ENCODE results near the gene TRAPPC3L.

TRAPPC3L gene

GRCh38 chr6:116545651-116546050 lies at the start of gene TRAPPC3L:
Gene TRAPPC3L, minus strand, starts transcription at chr6:116545684. Its CDS starts 170 bp downstream, at chr6:116545514.
- no peak within 1 kb of the TSS for H3K27ac ChIP-seq
- no peak for TF ChIP-seq CTCF (IDR thresholded peaks at IDR 0.05)
- no peak for TF ChIP-seq ZFX (IDR thresholded peaks at IDR 0.05; ENCODE audit: borderline replicate concordance)

GRCh38 chr6:116595247-116595646 lies 49.8 kb upstream of the TRAPPC3L start:
- TF ChIP-seq CTCF (IDR thresholded peaks at IDR 0.05) (no peak), ZFX (IDR thresholded peaks at IDR 0.05; ENCODE audit: borderline replicate concordance) (no peak)

GRCh38 chr6:116586738-116587137 lies 41.3 kb upstream of the TRAPPC3L start:
- H3K27ac ChIP-seq: no peak overlapping the region
- TF ChIP-seq CTCF (IDR thresholded peaks at IDR 0.05): no peak
- no peak for TF ChIP-seq ZFX (IDR thresholded peaks at IDR 0.05; ENCODE audit: borderline replicate concordance)

More at GRCh38 chr6:116595247-116595646, 49.8 kb upstream of the TRAPPC3L start:
- H3K27ac ChIP-seq: no peak overlapping the region

GRCh38 chr6:116586276-116586675 lies 40.8 kb upstream of the TRAPPC3L start:
- TF ChIP-seq CTCF (IDR thresholded peaks at IDR 0.05): no peak
- no peak for TF ChIP-seq ZFX (IDR thresholded peaks at IDR 0.05; ENCODE audit: borderline replicate concordance)
- no peak overlapping the region for H3K27ac ChIP-seq

DNA sequence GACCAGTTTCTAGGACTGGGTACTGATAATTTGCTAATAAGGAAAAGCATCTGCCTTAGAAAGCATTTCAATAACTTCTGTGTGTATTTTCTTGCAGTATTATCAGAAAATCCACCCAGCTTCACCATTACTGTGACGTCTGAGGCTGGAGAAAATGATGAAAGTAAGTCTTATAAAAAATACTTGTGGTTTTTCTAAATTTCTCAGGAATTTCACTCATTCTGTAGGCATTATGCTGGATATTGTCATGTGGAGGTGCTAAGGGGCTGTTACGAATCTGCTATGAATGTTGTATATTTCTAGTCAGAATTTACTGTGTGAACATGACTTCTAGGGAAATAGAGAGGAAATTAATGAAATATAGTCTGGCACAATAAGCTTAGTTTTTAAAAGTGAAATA lies 34.7 kb upstream of the TRAPPC3L start:
- H3K27ac ChIP-seq: no peak overlapping the region
- no peak for TF ChIP-seq CTCF (IDR thresholded peaks at IDR 0.05)
- TF ChIP-seq ZFX (IDR thresholded peaks at IDR 0.05; ENCODE audit: borderline replicate concordance): no peak

DNA sequence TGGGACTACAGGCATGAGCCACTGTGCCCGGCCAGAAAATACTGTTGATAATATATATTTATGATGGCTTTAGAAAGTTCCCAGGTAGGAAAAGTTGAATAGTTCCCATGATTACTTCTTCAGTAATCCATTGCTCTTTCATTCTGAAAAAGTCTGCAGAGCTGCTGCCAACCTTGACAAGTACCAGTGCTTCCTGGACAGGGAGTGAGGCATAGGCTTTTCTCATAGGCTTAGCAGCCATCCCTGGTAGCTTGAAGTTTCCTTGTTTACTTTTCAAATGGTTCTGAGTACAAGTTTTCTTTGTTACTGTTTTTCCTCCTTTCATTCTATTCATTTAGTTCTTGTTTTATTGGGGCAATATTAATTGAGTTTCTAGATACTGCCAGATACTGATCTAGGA lies 33.7 kb upstream of the TRAPPC3L start:
- H3K27ac ChIP-seq: no peak overlapping the region
- TF ChIP-seq ZFX (IDR thresholded peaks at IDR 0.05; ENCODE audit: borderline replicate concordance): no peak
- TF ChIP-seq CTCF (IDR thresholded peaks at IDR 0.05): no peak

GRCh38 chr6:116578335-116578734 lies 32.9 kb upstream of the TRAPPC3L start:
- H3K27ac ChIP-seq: no peak overlapping the region
- TF ChIP-seq CTCF (IDR thresholded peaks at IDR 0.05) (no peak), ZFX (IDR thresholded peaks at IDR 0.05; ENCODE audit: borderline replicate concordance) (no peak)
